Right kidney (tissue), 1 donor: ENCODE data around the gene SMIM44.

Experiments used
- DNase-seq: peaks from one replicate; pipeline ENCODE4 v3.0.0-alpha.2; 2016

The SMIM44 gene

DNA sequence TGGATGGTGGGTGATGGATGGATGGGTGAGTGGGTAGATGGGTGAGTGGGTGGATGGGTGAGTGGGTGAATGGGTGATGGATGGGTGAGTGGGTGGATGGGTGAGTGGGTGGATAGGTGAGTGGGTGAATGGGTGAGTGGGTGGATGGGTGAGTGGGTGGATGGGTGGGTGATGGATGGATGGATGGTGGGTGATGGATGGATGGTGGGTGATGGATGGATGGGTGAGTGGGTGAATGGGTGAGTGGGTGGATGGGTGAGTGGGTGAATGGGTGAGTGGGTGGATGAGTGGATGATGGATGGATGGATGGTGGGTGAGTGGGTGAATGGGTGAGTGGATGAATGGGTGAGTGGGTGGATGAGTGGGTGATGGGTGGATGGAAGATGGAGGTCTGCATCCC lies 5.7 kb downstream of the SMIM44 start:
- DNase-seq, result no peak

DNA sequence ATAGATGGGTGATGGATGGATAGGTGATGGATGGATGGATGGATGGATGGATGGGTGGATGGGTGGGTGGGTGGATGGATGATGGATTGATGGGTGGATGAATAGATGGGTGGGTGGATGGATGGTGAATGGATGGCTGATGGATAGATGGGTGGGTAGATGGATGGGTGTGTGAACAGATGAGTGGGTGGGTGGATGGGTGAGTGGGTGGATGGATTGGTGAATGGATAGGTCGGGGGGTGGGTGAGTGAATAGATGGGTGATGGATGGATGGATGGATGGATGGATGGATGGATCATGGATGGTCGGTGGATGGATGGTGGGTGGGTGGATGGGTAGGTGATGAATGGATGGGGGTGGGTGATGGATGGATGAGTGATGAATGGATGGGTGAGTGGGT lies 6.4 kb downstream of the SMIM44 start:
- DNase-seq, result no peak

DNA sequence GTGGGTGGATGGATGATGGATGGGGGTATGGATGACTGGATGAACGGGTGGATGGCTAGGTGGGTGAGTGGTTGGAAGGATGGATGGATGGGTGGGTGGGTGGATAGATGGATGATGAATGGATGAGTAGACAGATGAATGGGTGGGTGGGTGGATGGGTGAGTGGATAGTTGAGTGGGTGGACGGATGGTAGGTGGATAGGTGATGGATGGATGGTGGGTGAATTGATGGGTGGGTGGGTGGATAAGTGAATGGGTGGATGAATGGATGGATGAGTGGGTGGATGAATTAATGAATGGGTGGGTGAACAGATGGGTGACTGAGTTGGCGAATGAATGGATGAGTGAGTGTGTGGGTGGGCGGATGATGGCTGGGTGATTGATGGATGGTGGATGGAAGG lies 7.8 kb downstream of the SMIM44 start:
- no peak for DNase-seq

DNA sequence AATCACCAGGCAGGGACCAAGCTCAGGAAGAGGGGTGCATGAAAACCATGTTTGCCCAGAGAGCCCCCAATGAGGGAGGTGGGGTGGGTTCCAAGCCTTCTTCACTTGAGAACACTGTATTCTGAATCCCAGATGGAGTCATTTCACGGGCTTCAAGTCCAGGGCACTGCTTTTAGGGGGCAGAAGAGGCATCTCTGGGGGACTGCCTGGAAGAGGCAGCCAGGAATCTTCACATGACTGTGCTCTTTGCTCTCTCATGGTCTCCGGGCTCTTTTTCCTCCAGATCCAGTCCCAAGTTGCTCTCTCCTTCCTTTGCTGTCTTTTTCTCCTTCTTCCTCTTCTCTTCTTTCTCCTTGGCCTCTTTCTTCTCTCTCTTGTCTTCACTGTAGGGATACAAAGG lies 8.6 kb downstream of the SMIM44 start:
- no peak for DNase-seq

DNA sequence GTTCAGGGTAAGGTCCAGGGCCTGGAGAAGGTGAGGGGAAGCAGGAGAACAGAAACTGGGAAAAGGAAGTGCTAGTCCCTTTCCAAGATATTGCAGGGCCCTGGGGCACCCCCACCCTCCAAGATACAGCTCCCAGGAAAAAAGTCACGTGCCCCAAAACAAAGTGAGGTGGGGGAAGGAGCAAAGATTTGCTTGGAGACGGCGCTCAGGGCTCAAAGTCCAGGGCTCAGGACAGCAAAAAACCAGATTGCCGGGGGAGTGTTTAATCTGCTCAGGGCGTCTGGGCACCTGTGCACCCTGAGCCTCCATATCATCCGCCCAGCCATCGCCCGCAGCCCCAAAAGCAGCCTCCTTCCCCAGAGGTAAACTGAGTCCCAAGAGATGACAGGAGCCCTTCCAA lies 9.2 kb downstream of the SMIM44 start:
- DNase-seq, result no peak

DNA sequence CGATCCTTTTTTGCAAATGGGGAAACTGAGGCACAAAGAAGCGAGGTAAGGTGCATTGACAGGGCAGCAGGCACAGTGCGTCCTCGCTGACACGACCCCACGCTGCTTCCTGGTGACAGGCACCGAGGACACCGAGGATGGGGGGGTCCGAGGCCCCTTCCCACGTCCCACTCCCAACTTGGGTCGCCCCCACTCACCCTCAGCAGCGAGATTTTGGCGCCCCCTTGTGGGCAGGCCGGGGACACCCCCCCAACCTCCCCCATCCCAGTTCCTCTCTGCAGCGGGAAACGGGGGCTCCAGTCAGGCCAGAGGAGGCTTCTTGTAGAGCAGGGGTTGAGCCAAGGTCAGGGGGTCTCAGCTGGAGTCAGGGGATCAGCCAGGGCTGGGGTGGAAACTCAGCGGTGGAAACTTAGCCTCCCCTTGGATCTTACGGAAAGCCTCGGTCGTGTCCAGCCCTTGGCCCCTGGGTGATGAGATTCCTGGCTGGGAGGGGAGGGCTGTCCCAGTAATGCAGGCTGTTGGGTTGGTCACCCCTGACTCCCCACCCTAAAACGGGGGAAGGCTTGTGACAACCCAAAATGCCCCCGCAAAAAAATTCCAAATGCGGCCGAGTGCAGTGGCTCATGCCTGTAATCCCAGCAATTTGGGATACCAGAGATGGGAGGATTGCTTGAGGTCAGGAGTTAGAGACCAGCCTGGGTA lies 11.1 kb downstream of the SMIM44 start:
- DNase-seq, result no peak

DNA sequence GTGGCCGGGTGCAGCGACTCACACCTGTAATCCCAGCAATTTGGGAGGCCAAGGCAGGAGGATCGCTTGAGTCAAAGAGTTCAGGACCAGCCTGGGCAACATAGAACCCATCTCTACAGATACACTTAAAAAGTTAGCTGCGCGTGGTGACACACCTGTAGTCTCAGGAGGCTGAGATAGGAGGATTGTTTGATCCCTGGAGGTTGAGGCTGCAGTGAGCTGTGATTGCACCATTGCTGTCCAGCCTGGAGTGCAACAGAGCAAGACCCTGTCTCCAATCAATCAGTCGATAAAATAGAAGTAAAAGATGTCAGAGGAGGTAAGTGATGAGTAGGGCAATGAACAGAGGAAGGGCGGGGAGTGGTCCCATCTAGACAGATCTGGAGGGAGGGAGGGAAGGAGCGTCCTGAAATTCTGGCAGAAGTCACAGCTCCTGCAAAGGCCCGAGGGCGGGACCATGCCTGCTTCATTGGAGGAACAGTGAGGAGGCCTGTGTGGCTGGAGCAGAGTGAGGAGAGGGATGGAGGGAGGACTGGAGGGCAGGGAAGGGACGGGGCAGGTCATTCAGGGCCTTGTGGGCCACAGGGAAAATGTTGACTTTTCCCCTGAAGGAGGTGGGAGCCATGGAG lies 12.6 kb downstream of the SMIM44 start:
- DNase-seq, result no peak

DNA sequence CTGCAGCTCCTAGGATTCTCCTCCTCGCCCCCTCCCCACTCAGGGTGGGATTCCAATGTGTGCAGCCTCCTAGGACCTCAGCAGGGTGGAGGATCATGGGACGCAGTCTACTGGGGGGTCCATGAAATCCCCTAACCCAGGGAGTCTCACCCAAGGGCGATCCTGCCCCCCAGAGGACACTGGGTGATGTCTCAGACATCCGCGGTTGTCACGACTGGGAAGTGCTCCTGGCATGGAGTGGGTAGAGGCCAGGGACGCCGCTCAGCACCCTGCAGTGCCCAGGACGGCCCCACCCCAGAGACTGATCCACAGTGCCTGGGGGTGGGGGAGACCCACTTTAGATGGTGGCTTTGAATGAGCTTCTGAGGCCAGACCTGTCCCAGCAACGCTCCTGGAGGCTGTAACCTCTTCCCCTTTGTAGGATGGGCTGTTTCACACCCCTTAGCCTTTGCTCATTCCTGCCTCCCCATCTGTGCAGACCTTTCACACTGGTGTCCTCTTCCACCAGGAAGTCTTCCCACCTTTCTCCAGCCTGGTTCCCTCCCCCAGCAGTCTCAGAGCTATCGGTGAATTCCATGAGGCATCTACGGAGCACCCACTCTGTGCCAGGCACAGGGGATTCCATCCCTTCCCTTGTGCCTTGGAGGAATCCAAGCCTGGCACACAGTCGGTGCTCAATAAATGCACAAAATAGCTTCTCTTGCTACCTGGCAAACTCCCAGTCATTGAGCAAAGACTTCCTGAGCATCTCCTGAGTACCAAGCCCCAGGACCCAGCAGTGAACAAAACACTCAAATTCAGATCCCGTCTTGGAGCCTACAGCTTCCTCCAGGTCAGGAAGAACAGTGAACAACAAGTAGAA lies 13.4 kb downstream of the SMIM44 start:
- no peak for DNase-seq

DNA sequence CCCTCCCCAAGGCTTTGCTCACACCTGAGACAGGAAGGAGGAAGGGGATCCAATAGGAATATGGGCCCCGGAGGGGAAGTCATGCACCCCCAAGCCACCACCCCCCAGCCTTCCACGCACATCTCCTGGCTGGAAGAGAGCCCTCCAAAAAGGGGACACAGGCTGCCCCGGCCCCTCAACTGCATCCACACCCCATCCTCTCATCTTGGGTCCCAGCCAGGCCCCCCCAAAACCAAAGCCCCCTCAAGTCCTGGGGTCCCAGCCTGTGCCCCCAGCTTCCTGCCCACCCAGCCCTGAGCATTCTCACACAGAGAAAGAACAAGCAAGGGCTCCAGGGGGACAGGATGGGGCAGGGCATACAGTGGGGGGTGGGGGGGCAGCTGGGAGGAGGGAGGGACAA lies 15.0 kb downstream of the SMIM44 start:
- no peak for DNase-seq

DNA sequence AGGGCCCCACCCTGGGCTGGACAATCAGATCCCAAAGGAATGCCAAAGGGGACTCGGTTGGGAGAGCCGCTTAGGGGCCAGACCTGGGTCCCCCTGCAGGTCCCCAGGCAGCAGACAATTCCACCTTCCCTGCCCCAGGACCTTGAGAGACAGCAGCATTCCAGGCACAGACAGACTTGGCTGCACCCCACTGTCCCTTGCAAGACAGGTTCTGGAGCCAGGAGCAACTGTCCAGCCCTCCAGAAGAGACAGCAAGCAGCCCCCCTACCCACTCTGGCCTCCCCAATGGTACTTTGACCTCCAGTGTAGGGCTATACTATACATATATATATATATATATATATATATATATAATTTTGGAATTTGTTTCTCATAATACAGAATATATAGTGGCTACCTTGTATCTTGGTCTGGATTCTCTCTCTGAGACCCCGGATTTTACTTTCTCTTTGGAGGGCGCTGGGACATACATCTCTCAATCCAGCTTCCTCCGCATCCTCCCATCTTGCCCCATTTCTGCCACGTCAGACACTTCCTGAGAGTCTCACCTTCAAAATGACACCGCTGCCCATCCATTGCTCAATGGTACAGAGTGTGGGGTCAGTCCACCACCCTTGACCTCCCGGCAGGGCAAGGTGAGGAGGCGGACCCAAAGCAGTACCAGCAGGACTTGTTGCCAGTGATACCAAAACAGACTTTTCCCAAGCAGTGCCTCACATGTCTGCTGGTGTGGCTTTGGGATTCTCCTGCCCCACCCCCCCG lies 15.6 kb downstream of the SMIM44 start:
- DNase-seq, result no peak

DNA sequence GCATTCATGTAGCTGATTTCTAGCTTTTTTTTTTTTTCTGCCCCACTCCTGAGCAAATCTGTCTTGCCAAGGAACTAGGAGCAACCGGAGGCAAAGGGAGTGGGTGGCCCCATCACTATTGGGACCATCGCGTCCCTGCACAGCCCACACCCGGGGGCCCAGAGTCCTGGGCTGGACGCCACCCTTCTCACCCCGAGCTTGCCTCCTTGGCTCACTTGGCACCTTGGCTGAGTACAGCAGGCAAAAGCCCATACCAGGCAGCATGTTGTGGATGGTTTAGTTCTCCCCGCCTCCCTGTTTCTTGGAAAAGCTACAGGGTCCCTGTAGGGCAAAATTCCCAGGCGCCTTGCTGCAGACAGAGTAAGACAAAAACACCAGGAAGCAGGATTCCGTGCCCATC lies 16.6 kb downstream of the SMIM44 start:
- DNase-seq, result no peak

DNA sequence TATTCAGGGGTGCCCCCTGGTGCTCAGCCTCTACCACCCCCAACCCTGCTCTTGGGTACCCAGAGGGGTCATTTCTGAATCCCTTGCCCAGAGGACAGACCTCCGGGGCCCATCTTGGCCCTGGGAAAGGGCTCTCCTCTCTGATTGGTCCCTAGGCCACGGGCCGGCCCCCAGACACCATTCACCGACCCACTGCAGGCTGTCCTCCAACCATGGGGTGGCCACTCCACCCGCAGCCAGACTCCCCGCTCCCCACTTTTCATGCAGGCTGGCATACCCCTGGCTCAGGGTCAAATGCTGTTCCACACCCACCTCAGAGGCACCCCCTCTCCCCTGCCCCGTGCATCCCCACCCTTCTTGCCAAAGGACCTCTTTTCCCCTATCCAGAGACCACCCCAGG lies 17.7 kb downstream of the SMIM44 start:
- no peak for DNase-seq

DNA sequence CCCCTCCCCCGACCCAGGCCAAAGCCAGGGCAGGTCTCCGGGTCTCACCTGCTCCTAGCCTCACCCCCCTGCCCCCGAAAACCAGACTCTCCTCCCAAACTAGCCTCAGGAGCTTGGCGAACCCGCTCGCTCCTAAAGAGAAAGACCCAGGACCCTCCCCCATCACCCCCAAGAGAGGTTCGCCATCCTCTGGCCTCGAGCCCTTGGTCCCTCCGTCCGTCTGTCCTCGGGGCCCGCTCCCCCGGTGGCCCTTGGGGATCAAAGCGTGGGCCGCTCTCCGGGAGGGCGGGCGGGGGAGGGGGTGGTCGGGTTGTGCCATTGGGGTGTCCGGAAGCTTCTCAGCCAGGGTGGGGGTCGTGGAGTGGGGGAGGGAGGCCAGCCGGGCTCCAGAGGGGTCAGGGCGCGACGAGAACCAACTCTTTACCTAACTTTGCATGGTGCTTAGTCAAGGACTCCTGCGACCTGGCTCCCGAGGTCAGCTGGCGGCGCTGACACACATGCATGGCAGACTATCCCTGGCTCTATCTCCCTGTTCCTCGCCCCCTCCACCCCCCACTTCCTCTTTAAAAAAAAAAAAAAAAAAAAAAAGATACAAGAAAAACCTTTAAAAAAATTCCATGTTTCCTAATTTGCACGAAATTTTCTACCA lies 18.5 kb downstream of the SMIM44 start:
- DNase-seq, result no peak

DNA sequence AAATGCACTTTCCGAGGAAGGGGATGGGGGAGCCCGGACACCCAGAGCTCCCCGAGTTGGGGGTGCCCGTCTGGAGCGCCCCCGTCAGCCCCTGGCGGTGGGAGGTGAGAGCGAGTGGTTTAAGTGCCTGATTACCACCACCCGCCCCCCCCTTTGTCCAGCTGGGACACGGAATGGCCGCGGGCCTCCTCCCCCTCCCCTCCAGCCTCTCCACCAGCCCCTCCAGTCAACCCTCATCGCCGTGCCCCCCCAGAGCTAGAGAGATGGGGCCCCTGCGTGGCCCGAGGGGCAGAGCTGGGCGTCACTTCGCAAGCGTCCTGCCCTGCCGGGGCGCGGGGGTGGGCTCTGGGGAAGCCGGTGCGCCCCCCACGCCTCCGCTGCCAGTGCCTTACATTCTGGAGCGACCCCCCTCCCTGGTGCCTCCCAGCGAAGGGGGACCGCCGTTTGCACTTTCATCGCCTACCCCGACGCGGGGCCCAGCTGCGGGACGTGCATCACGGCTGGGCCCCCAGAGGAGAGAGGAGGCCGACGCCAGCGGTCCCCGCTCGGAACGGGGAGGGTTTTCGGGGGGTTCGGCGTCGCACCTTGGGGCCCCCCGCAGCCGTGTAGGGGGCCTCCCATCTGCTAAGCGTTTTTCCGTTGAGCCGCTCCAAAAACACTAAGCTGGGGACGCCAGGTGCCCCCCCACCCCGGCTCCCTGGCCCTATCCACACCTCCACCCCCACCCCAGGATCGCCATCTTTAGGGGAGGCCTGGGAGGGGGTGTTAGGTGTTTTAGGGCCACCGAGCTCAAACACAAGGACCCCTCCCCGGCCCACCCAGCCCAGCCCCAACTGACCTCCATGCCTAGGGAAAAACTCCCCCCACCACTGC lies 19.3 kb downstream of the SMIM44 start:
- DNase-seq, result no peak

DNA sequence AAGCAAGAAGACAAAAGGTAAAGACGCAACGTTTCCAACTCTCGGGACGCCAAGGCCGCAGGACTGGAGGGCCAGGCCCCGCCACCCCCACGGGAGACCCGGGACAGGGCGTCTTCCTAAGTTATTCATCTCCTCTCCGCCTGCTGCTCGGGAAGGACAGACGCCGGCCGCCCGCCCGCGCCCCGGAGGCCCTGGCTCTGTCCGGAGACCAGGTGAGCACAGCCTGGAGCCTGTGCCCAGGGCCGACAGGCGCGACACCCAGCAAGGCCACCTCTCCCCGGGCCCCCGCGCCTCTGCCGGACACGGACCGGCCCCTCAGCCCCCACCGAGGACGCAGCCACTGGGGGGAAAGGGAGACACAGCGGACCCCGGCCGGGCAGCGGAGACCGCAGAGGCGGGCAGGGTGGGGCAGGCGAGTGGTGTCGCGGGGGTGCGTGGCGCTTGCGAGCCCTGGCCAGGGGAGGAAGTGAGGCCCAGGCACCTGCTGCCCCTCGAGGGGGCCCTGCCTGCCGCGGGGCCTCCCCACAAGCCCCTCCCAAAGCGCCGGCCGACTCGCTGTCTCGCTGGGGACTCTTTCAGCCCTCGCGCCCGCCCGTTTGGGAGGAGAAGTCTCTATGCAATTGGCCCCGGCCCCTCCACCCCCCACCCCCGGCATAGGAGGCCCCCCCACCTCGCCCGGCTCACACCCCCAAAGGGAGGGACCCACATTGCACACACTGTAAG lies 20.1 kb downstream of the SMIM44 start:
- no peak for DNase-seq

DNA sequence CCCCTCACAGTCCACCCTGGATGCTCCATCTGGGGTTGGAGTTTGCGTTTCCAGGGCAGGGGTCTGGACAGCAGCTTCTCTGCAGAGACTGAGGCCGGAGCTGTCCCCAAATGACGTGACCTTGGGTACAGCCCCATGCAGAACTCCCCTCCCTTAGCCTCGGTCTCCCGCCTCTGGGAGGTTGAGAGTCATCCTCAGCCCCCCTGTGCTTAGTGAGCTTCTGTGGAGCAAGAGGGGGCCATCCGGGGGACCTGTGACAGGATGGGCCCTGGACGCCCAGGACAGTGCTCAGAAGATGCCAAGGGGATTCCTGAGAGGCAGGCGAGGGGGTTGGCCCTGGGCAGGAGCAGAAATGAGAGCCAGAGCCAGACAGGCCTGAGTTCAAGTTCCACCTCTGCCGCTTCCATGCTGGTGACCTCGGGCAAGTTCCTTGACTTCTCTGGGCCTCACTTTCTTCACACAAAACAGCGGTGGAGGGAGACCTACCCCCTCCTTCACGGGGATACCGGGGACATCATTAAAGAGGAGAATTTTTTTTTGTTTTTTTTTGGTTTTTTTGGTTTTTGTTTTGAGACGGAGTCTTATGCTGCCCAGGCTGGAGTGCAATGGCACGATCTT lies 23.2 kb downstream of the SMIM44 start:
- DNase-seq, result no peak

DNA sequence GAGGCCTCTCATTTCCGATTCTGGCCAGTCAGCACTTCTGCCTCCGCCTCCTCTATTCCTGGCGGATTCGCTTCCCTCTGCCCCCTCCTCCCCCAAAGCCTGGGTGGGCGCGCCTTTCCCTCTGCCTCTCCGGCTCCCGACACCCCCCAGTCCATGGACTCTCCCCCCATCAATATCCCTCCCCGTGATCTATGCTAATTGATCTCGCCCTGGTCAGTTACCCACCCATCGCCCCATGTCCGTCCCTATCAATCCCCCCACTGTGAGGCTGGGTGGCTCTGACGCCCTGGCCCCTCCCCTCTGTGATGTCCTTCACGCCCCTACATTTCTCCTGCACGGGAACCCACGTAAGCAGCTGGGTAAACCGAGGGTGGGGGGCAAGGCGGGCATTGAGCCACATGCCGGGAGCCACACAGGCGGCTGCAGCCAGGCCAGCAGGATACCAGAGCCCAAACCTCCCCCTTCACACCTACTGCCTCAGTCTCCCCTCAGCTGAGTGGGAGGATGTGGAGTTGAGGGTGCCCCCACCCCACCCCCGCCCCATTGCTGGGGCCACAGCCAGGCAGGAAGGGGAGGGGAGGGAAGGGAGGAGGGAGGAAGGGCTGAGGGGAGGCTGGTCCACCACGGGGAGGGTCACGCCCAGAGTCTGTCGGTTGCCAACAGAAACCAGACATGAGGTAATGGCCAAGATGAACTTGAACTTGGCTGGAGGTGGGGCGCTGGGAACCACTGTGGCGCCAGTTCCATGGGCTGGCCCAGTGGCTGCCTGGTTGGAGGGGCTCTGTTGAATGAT lies 24.0 kb downstream of the SMIM44 start:
- peak; percentile 78 for DNase-seq

DNA sequence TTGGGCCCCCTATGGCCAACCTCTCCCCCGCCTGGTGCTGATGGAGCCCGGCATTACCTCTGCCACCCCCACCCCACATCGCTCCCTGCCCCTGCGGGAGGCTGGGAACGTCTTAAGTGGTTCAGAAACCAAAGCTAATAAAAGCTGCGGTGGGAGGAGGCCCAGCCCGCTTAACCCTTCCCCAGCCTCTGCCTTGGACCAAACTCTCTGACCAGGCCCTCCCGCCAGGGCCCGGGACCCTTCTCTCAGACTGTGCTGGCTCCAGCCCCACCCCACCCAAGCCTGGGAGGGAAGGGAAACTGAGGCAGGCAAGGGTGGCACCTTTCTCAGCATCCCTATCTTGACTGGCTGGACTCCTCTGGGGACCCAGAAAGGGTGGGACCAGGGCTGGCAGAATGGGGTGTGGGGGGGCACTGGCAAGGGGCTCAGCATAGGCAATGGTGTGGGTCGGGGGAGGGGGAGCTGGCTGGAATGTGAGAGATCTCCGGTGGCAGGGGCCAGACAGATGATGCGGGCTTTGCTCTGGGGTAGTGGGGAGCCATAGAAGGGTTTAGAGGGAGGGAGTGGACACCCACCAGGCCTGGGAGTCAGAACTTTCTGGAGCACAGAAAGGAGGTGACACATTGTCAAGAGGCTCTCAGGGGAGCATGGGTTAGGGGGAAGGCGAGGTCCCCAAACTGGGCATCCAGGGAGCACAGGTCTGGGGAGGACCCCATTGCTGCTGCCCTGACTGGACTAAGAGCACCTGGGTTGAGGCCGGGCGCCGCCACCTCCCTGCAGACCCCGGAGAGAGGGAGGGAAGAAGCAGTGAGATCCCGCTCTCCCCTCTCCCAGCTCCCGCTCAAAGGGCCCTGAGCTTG lies 24.8 kb downstream of the SMIM44 start:
- DNase-seq, result peak; percentile 70
